Adrenal gland (tissue), 5 donors: ENCODE results near the gene ST8SIA1.

Source experiments
- POLR2A ChIP-seq, 2 donors: fragments of 450-650 bp; IDR thresholded peaks; one replicate each; pipeline ENCODE4 v1.6.1; 2017; ENCODE audit warnings: antibody characterized with exemption in 2 of 2, mild to moderate bottlenecking in 2 of 2, moderate library complexity in 1 of 2
- TF ChIP-seq, protein P1 (sequence below), 6 experiments: fragments of 450-650 bp in 4 of 6; fragments of 200-600 bp in 2 of 6; sonication (generic) in 1 of 6; IDR thresholded peaks; 1 replicate in 5 of 6; 2 replicates in 1 of 6; pipeline versions ENCODE4 v1.5.1 to v1.8.0; 2016 to 2021; ENCODE audit warnings: antibody characterized with exemption in 6 of 6, mild to moderate bottlenecking in 2 of 6, moderate library complexity in 1 of 6
- donor health status: DM: no; HTN: no; CAD: no.

DNA sequence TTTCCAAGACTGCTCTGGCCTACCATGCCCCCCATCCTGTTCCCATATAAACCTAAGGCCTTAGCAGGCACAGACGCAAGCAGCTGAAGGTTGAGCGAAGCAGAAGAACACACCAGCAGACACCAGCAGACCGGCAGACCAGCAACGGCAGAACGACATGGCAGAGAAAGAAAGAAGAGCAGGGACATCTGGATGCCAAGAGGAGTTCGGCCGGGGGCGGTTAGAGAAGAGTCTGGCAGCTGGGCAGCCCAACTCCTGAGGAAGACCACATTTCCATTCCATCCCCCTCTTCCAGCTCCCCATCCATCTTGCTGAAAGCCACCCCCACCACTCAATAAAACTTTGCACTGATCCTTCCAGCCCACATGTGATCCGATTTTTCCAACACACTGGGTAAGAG lies 5.2 kb upstream of the ST8SIA1 start:
- TF ChIP-seq, protein P1, sequence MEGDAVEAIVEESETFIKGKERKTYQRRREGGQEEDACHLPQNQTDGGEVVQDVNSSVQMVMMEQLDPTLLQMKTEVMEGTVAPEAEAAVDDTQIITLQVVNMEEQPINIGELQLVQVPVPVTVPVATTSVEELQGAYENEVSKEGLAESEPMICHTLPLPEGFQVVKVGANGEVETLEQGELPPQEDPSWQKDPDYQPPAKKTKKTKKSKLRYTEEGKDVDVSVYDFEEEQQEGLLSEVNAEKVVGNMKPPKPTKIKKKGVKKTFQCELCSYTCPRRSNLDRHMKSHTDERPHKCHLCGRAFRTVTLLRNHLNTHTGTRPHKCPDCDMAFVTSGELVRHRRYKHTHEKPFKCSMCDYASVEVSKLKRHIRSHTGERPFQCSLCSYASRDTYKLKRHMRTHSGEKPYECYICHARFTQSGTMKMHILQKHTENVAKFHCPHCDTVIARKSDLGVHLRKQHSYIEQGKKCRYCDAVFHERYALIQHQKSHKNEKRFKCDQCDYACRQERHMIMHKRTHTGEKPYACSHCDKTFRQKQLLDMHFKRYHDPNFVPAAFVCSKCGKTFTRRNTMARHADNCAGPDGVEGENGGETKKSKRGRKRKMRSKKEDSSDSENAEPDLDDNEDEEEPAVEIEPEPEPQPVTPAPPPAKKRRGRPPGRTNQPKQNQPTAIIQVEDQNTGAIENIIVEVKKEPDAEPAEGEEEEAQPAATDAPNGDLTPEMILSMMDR (IDR thresholded peaks at IDR 0.05), result no peak
- no peak for TF ChIP-seq POLR2A (IDR thresholded peaks at IDR 0.05)
